GM19193 (cell line): ENCODE results near the gene FHIT.

Source experiments
- POLR2A ChIP-seq: IDR thresholded peaks from 4 replicates; pipeline ENCODE4 v1.6.1; 2011; ENCODE audit not compliant: insufficient read depth, insufficient read length; ENCODE audit errors: extremely low read depth

The FHIT gene

DNA sequence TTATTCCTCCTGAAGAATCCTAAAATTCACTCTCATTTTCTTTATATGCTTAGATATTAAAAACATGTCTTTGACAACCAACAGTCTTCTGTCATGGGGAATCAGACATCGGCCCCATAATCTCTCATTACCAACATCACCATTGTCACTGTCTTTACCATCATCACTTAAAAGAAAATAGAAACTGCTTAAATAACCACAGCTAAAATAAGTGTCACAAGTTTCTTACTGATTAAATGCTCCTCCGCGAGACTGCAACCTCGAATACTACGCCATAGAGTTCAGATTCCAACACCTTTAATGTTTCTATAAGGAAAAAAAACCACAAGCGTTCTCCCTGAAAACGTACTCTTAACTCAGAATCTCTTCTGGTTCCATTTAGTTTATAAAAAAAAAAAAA lies 1223.9 kb downstream of the FHIT start:
- no peak for TF ChIP-seq POLR2A

DNA sequence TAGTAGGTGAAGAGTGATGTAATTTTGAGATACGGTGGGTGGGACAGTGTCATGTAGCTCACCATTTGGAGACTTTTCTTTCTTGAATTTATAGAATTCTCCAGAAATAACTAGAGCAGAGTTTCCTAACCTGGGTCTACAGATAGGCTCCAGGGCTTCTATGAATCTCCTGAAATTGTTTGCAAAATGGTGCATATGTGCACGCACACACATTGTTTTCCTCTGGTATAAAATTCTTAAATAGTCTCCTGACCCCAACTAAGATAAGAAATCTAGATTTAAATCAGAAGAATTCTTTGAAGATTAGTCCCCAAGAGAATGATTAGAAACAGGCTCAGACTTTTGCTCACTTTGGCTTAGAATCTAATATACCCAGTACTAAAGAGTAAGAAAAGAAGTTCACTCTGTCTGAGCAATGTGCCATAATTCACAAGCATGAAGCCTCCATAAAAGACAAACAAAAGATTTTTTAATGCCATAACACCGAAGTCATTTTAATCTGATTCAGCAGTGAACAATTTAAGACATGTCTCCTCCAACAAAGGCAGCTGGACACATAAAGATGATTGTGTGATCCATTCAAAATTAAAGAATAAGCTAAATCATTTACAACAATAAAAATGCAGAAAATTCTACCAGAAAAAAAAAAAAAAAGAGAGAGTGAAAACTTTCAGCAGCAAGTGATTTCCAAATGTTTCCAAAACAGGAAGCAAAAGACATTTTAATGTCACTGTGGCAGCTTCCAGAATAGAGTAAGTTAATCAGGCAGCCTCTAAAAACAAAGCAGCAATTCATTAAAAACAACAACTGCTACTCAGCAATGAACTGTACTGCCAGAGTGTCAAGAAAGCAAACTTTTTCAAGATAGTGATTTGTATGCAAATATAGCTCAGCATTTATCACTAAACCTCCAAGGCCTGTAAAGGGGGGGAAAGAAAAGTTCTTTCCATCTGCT lies 1225.9 kb downstream of the FHIT start:
- no peak for TF ChIP-seq POLR2A

DNA sequence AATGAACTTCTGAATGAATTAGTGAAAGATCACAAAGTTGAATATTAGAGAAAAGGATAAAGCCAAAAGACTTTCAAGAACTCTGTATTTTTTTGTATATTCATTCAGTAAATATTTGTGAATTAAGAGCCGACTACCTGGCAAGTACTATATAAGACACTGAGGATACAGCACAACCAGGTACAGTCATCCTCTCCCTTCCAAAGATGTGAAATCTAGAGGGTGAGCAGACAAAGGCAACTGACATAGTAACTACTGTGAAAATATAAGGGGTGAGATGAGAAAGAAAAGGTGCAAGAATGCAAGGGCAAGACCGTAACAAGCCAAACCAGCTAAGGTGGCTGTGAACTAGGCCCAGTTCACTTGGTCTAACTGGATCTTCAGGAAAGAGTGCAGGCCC lies 1226.9 kb downstream of the FHIT start:
- TF ChIP-seq POLR2A, result no peak

DNA sequence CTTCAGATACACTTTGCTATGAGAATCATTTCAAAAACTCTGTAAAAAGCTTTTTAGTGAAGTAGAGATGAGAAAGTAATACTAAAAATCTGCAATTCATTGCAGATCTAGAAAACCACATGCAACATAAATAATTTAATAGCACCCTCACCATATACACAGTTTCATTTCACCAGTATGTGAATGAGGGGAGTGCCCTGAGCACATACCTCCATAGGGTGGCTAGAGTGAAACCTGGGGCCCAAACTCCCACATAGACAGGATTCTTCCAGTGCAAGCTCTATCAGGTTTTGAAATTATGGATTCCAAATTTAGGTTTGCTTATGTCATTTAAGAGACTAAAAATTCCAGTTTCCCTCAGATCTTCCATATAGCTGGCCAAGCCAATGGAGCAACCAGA lies 1228.1 kb downstream of the FHIT start:
- no peak for TF ChIP-seq POLR2A

DNA sequence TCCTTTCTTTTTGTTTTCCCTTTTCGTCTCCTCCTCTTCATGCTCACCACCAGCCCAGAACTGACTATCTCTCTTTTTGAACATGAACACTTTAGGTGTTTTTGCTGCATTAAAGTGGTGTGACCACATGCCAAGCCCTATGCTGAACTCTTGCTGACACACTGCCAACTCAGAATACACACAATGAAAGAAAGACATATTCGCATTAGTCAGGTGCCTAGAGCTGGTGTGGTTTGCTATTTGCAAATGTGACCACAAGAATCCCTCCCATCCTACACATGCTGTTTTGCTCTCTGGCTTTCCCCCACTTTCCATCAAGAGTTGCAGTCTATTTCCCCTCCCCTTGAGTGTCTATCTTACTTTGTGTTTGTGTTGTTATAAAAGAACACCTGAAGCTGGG lies 1233.6 kb downstream of the FHIT start:
- no peak for TF ChIP-seq POLR2A

DNA sequence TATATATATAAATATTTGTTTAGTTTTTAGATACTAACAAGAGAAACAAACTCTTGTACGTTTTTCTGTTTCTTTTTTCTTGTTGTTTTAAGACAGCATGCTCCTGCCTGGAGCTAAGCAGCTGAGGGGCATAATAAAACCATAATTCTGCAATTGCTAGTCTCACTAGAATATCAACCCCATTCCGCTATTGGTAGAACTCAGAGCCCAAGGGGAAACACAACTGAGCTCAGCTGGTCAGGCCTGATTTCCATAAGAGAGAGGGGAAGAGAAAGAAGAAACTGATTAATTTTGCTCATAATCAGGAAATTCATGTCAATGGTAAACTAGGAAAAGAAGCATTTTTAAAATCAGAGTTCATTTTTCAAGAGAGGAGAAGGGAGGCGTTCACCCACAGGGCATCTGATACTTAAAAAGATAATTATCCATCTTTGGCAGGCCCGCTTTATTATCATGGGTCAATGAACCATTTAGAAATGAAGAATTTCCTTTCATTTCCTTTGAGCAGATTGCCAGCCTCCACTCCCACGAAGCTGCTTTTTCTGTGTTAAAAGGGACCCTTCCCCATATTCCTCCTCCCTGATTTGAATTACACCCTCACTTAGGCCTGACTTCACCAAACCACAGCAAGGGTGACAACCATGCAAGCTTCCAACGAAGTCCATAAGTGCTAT lies 1236.1 kb downstream of the FHIT start:
- TF ChIP-seq POLR2A, result no peak

DNA sequence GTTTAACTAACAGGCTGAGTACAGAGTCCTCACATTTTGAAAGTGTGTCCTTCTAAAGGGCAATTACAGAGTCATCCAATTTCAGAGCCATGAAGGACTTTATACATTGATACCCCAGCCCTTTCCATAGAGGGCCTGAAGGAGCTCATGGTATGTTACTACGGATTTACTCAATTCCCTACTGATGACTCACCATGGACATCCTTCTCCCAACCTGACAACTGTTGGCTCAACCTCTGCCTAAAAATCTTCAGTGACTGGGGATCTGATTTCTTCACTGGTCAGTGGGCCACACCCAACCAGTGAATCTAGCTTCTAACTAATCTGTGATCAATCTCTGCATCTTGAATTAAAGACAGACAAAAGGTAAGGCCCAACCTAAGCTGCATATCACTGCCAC lies 1238.0 kb downstream of the FHIT start:
- TF ChIP-seq POLR2A, result no peak

DNA sequence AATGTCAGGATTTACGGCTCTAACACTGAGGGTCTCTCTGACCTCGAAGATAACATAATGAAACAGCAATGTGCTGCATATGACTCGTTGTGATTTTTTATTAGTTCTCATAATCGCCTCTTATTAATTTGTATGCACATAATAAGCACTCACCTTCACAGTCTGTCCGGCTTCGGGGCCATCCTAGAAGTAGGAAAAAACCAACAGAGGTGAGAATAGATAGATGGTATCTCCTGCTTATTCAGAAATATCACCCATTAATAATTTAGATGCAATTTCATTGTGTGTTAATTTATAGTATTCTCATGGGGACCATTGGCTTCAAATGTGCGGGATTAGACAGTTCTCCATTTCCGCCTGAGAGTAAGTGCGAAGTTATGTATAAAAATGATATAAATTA lies 1240.0 kb downstream of the FHIT start:
- TF ChIP-seq POLR2A, result no peak

DNA sequence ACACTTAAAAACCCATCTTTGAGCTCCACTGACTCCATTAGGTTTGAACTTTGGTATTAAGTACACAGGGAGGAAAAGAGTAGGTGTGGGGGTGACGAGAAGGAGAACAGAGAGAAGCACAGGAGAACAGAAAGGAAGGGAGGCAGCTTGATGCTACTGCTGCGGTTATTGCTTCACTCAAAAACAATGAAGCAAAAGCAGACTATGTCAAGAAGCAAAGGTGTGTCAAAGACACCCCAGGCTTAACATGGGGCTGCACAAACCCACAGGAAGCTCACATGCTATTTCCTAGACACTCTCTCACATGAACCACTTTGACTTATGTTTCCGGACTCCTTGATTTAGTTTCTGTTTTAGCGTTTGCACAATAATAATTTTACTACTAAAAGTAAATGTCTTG lies 1240.5 kb downstream of the FHIT start:
- TF ChIP-seq POLR2A, result no peak

DNA sequence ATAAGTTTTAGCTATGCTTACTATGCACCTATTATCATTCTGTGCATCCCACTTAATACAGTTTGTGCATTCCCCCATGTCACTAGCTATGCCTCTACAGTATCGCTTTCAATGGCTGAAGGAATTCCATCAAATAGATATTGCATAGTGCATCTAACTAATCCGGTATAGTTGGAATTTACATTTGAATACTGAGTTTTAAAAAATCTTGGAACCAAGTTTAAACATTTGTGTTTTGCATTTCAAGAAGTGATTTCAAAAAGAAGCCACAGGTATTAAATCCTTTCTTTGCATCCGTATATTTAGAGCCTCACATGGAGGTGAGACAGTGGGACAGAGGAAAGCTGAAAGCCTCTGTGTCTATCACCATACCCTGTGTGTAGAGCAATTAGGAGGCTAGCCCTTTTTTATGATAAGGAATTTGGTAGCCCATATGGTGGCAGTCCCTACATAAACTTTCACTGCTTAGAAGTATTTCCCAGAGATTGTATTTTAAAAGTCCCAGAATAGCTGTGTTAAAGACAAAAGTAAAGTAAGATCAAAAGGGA lies 1241.2 kb downstream of the FHIT start:
- no peak for TF ChIP-seq POLR2A

DNA sequence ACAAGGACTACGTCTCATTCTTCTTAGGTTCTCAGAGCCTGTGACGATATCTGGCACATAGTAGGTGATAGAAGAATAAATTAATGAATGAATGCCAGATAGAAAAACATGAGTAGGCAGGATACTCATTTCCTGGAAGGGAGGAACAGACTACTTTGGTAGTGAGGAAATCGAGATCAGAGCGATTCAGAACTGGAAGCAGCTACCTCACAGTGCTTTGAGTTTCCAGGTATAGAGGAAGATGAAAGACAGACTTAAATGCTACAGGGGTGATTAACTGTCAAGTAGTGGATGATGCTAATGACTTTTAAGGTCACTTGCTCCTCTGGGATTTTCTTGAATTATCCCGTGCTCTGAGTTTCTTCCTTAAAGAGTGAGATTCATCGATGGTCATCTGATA lies 1249.9 kb downstream of the FHIT start:
- no peak for TF ChIP-seq POLR2A

DNA sequence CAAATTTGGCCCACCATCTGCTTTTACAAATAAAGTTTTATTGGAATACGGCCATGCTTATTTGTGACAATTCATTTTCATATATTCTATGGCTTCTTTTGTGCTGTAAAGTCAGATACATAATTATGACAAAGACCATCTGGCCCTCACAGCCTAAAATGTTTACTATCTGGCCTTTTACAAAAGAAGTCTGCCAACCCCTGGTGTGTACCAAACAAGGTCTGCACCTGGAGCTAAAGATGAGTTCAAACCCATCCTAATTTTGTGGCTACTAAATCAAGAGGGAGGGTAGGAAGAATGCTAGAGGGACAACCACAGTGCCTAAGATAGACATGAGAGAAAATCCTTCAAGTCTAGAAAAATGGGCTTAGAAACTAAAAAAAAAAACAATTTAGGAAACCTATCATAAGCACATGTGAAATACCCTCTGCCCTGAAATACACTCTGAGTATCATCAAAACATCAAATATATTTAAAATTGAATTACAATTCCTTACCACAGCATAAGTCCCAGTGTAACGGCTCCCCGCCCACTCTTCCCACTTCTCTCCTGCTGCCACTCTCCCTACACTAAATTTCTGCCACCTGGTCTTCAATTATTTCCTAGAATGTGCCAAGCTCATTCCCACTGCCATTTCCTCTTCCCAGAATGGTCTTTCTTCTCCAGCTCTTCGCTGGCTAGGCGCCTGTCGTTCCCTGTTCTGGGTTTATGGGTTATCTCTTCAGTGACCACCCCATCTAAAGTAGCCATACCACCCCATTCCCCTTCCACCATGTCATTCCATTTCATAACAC lies 1250.7 kb downstream of the FHIT start:
- no peak for TF ChIP-seq POLR2A

DNA sequence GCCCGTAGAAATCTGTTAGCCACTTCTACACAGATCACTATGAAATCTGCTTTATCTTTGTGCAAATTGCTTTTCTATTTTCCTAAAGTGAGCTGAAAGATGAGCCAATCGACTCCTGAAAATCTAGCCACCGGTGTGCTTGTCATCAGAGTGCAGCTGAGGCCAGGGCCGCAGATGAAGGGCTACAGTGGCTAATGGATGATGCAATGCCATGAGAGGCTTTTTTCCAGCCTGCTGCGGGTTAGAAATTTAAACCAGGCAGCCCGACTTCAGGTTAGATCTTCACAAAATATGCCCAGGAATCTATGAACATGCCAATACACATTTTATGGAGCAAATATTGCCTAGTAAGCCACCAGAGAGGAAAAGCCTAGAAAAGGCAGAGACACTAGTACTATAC lies 1253.2 kb downstream of the FHIT start:
- no peak for TF ChIP-seq POLR2A

DNA sequence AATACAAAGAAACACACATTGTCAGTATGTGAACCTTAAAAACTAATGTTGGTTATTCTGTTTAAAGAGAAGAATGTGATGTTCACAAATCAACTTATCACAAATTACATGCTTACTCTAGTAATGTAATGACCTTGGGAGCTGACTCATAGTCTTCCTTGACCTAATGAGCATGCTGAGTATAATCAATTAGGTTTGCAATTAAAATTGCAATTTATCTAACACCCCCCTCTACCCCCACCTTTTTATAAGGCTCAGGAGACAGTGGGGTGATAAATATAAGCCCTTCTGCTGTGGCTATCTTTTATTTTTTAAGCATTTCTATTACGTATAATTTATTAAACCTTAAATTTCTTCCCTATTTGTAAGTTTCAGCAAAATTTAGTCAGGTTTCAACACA lies 1253.7 kb downstream of the FHIT start:
- TF ChIP-seq POLR2A, result no peak

DNA sequence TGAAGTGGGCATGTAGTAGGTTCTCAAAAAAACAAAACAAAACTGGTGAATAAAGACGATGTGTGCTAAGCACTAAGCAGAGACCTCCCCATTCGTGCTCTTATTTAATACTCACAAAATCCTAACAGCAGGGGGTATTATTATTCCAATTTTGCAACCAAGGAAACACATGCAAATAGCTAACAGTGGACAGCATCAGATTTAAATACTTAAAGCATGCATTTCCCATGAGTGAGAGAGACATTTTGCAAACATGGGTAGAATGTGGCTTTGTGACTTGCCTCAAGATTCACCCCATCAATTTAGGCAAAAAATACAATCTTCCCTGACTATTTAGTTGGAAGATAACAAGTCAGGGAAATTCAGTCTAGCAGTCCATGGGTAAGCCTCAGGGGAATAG lies 1255.2 kb downstream of the FHIT start:
- no peak for TF ChIP-seq POLR2A
